ENCODE measurements around the gene PTPN3.

Gene PTPN3

DNA sequence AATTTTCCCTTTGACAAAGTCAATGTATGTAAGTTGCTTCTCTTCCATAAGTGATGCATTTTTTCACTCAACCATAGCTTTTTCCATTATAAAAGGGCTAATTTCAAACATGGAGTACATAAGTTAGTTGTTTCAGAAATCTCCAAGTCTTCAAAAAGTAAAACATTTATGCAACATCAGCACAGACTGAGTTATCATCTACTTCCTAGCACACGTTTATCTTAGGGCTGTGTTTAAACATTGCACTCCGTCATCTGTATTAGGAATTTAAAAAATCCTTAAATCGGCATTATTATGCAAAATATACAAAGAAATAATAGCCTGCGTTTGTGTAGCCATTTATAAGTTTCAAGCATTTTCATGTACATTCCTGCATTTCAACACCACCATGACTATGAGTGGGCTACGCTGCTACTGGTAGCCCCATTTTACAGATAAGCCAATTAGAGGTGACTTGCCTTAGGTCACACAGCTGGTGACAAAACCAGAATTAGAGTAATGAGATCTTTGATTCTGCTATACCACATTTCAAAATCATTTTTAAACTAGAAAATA lies 43.4 kb downstream of the PTPN3 start:
- DNase-seq (ENCODE audit: low read depth): no peak
- TF ChIP-seq, protein P1, sequence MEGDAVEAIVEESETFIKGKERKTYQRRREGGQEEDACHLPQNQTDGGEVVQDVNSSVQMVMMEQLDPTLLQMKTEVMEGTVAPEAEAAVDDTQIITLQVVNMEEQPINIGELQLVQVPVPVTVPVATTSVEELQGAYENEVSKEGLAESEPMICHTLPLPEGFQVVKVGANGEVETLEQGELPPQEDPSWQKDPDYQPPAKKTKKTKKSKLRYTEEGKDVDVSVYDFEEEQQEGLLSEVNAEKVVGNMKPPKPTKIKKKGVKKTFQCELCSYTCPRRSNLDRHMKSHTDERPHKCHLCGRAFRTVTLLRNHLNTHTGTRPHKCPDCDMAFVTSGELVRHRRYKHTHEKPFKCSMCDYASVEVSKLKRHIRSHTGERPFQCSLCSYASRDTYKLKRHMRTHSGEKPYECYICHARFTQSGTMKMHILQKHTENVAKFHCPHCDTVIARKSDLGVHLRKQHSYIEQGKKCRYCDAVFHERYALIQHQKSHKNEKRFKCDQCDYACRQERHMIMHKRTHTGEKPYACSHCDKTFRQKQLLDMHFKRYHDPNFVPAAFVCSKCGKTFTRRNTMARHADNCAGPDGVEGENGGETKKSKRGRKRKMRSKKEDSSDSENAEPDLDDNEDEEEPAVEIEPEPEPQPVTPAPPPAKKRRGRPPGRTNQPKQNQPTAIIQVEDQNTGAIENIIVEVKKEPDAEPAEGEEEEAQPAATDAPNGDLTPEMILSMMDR (IDR thresholded peaks at IDR 0.05; ENCODE audit: low read length, missing control alignments): no peak
- no peak overlapping the region for H3K4me3 ChIP-seq (replicated peaks; ENCODE audit: low read depth, low read length)

DNA sequence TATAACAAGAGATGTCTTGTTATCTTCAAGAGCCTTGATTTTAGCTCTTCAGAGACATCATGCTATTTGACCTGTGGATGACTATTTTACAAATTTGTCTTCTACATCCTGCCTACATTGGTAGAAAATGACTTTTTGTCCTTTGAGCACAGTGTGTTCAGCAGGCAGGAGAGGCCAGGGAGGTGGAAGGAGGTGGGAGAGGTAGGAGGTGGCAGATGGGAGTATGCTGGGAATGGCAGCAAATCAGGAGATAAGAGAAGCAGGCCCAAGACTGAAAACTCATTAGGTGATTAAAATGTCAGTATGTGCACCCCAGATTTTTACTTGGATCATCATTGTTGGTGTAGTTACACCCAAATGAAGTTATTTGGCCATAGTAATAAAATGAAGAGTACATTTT lies 44.1 kb downstream of the PTPN3 start:
- TF ChIP-seq, protein P1 (IDR thresholded peaks at IDR 0.05; ENCODE audit: low read length, missing control alignments): no peak
- no peak for DNase-seq (ENCODE audit: low read depth)
- H3K4me3 ChIP-seq (replicated peaks; ENCODE audit: low read depth, low read length): no peak overlapping the region

DNA sequence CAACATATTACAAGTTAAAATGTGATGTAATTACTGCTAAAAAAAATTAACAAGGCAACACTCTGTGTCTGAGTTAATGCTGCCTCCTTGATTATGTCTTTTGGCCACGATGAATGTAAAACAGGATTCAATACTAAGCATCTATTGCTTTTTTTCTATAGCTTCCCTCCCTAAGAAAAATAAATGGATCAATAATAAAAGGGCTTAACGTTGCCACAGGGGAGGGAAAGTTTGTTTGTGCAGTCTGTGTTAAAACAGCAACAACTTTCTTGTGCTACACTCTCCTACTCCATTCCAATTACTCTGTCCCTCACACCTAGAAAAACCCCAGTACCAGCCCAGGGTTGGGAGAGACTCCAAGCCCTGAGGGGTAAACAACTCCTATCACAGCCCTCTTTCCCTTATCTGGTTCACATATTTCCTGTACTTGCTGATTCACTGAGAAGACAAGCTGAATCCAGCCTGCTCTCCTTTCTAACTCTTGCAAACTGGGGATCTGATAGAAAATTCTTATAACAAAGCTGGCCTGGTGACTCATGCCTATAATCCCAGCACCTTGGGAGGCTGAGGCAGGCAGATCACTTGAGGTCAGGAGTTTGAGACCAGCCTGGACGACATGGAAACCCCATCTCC lies 44.8 kb downstream of the PTPN3 start:
- DNase-seq (ENCODE audit: low read depth): peak; percentile 79
- no peak overlapping the region for H3K4me3 ChIP-seq (replicated peaks; ENCODE audit: low read depth, low read length)
- TF ChIP-seq, protein P1 (IDR thresholded peaks at IDR 0.05; ENCODE audit: low read length, missing control alignments): no peak

DNA sequence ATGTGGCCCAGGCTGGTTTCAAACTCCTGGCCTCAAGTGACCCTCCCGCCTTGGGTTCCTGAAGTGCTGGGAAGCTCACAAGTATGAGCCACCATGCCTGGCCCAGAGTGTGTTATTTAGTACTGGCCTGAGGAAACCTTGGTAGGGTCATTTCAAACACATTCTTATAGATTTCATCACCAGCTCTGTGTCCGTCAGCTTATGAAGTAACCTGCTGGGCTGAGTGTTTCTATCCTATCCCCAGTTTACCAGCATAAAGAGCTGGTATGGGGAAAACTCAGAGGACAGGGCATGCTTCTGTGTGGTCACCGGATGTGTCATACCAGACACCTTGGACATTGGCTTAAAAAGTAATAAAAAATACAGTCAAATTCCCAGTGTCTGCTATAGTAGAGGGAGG lies 45.3 kb downstream of the PTPN3 start:
- TF ChIP-seq, protein P1 (IDR thresholded peaks at IDR 0.05; ENCODE audit: low read length, missing control alignments): no peak
- peak; percentile 87 for DNase-seq (ENCODE audit: low read depth)

DNA sequence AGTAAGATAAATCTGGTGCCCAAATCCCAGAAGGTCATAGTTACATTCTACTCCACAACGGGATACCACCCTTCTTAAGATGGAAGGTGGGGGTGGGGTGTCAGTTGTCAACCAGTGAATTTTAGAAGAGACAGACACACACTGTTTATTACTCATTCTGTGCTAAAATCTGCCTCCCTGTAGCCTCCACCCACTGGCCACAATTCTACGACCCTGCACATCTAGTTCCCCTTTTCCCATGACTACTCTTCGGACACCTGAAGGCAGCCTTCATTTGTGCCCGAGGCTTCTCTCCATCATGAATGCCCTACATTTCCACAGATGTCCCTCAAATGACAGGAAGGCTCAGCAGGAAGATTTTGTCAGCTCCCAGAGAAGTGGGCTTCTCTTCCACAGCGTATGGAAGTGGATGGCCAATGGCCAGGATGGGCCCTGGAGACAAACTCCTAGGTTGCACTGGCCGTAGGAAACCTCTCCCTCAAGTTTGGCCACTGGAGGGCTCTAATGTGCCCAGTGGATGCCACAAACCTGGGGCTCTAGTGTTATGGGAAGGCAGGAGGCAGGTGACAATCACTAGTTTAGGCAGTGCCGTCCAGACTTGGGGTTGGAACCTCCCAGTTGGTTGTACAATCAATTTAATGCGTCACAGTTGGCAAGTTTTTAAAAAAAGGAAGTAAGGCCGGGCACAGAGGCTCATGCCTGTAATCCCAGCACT lies 46.6 kb downstream of the PTPN3 start:
- H3K4me3 ChIP-seq (replicated peaks; ENCODE audit: low read depth, low read length): no peak overlapping the region
- TF ChIP-seq, protein P1 (IDR thresholded peaks at IDR 0.05; ENCODE audit: low read length, missing control alignments): no peak
- no peak for DNase-seq (ENCODE audit: low read depth)

More for the DNA sequence above, 45.3 kb downstream of the PTPN3 start:
- H3K4me3 ChIP-seq (replicated peaks; ENCODE audit: low read depth, low read length): no peak overlapping the region

DNA sequence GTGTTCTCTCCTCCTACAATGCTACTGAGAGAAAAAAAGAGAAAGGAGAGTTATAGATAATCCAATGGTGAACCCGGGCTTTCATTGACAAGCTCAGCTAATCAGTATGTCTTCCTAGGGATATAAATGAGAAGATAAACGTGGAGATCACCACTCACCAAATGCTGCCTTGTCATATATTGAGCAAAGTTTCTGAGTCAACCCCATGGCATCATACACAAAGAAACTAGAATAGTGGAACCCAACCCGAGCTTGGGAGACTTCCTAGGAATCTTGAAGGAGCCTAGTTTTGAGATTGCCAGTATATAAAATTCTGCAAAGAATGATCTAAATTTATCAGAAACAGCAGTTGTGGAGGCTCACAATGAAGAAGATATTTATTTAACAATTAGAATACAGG lies 47.8 kb downstream of the PTPN3 start:
- DNase-seq (ENCODE audit: low read depth): no peak
- TF ChIP-seq, protein P1 (IDR thresholded peaks at IDR 0.05; ENCODE audit: low read length, missing control alignments): no peak
- H3K4me3 ChIP-seq (replicated peaks; ENCODE audit: low read depth, low read length): no peak overlapping the region
